Vagina (tissue), 2 donors: Measurements from ENCODE around the gene SPATA25. TPM values are rescaled to one million over a fixed set of nuclear protein-coding genes. Genes with fewer than 3 reads are reported as not detected.

ENCODE experiments used
- DNase-seq, 2 donors: peaks; one replicate each; pipeline ENCODE4 v3.0.0-alpha.2; 2017; ENCODE audit errors: extremely low spot score in 2 of 2
- H3K27ac ChIP-seq: fragments of 200-600 bp; sonication (generic); one replicate; pipeline ENCODE4 v1.5.1; 2019
- H3K27me3 ChIP-seq: fragments of 200-600 bp; sonication (generic); one replicate; pipeline ENCODE4 v1.5.1; 2019
- H3K36me3 ChIP-seq, 2 donors: fragments of 200-600 bp; sonication (generic); one replicate each; pipeline ENCODE4 v1.5.1; 2017 to 2019
- H3K4me1 ChIP-seq: fragments of 200-600 bp; sonication (generic); one replicate; pipeline ENCODE4 v1.5.1; 2019
- H3K4me3 ChIP-seq, 2 donors: fragments of 200-600 bp; sonication (generic); 1 replicate in 1 of 2; 2 replicates in 1 of 2; pipeline ENCODE4 v1.5.1; 2016 to 2019
- H3K9me3 ChIP-seq: fragments of 200-600 bp; sonication (generic); one replicate; pipeline ENCODE4 v1.5.1; 2019
- POLR2A ChIP-seq, 2 donors: fragments of 450-650 bp; IDR thresholded peaks; one replicate each; pipeline ENCODE4 v1.6.1; 2017; ENCODE audit warnings: antibody characterized with exemption in 2 of 2, mild to moderate bottlenecking in 2 of 2, moderate library complexity in 2 of 2
- POLR2AphosphoS5 ChIP-seq, 2 donors: sonication (generic); formaldehyde crosslinking; IDR thresholded peaks; one replicate each; pipeline ENCODE4 v1.9.0; 2017; ENCODE audit warnings: antibody characterized with exemption in 2 of 2, mild to moderate bottlenecking in 2 of 2, low read depth in 1 of 2; ENCODE audit not compliant: insufficient read depth in 1 of 2
- intact Hi-C: fragments of 100-400 bp; cut with DNase I; formaldehyde crosslinking; loops from one replicate; pipeline ENCODE4 v1.15.1; 2023
- total RNA-seq: library from RNA; depleted of rRNA; stranded (reverse); fragments of >200 nt; gene quantifications from one replicate; pipeline ENCODE4 v1.2.3, GENCODE V29; 2016
- TF ChIP-seq, protein P1 (sequence below), 3 experiments: fragments of 450-650 bp in 2 of 3; fragments of 200-600 bp in 1 of 3; sonication (generic) in 1 of 3; IDR thresholded peaks; one replicate each; pipeline ENCODE4 v1.5.1; 2017 to 2019; ENCODE audit warnings: antibody characterized with exemption in 3 of 3, mild to moderate bottlenecking in 2 of 3, moderate library complexity in 2 of 3

Gene SPATA25, protein sequence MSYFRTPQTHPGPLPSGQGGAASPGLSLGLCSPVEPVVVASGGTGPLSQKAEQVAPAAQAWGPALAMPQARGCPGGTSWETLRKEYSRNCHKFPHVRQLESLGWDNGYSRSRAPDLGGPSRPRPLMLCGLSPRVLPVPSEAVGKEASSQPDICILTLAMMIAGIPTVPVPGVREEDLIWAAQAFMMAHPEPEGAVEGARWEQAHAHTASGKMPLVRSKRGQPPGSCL
- 7.1 TPM for total RNA-seq

DNA sequence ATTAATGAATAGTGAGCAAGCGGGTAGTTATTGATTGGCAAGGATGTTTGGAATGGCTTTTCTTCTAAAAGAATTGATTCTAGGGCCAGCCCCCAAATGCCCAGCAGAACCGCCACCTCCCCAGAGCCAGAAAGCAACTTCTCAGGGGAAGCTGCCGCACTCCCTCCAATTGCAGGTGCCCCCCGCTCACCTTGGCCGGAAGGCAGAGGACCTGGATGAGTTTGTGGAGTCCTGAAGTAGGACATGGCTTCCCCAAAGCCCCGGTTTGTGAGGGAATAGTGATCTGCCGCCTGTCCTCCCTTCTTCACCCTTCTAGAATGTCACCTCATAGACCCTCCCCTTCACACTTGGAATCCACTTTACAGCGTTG, at the start of gene SPATA25:
Gene SPATA25, minus strand, starts transcription at position 277 of the 370 bp plus-strand sequence. Its CDS starts 32 bp downstream, at position 245.
- intact Hi-C loops, result loop anchor here (10.0 kb wide), 1 partner anchor 73 kb away; the partner anchor contains the start of gene UBE2C
- H3K4me1 ChIP-seq, result peaks cover 43% of the 10 kb centered on the region

DNA sequence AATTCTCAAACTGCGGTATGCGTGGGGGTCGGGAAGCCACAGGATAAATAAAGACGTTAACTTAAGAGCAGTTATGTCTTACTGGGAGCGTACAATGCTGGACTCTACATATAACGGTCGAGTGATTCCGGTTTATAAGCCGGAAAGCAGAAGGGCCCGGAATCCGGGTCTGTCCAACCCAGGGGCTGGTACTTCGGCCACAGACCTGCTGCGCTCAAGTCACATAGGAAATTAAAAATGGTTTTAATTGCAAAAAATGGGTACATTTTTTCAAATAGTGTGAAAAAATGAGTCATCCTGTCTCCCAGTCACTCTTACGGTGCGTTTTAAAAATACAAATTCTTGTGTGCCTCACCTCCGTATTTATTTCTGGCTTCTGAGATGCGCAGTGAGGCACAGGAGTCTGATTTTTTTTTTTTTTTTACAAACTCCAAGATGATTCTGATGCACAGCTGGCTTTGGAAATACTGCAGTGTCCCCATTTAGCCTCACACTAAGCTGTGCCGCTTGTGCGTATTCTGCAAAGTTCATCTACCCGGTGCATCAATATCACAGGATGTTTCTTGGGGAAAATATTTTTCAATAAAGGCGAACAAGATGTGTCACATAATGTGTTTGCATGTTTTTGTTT, 48.1 kb upstream of the SPATA25 start:
- Histone ChIP-seq H3K36me3 (peaks cover 0 to 34% of the 10 kb centered on the region in 2 donors), H3K27me3 (no peaks in the 10 kb centered on the region), H3K9me3 (no peaks in the 10 kb centered on the region), H3K4me1 (peaks cover 30% of the 10 kb centered on the region), H3K27ac (peak overlapping the region; percentile 100), H3K4me3 (peak overlapping the region; percentile 74 to 94)
- TF ChIP-seq, protein P1, sequence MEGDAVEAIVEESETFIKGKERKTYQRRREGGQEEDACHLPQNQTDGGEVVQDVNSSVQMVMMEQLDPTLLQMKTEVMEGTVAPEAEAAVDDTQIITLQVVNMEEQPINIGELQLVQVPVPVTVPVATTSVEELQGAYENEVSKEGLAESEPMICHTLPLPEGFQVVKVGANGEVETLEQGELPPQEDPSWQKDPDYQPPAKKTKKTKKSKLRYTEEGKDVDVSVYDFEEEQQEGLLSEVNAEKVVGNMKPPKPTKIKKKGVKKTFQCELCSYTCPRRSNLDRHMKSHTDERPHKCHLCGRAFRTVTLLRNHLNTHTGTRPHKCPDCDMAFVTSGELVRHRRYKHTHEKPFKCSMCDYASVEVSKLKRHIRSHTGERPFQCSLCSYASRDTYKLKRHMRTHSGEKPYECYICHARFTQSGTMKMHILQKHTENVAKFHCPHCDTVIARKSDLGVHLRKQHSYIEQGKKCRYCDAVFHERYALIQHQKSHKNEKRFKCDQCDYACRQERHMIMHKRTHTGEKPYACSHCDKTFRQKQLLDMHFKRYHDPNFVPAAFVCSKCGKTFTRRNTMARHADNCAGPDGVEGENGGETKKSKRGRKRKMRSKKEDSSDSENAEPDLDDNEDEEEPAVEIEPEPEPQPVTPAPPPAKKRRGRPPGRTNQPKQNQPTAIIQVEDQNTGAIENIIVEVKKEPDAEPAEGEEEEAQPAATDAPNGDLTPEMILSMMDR (IDR thresholded peaks at IDR 0.05), result no peak
- TF ChIP-seq POLR2AphosphoS5 (IDR thresholded peaks at IDR 0.05; ENCODE audit: insufficient read depth in 1 of 2, low read depth in 1 of 2) (no peak), POLR2A (IDR thresholded peaks at IDR 0.05) (peak in 1 of 2 donors; percentile 66)
- intact Hi-C loops, result loop anchor here (2.0 kb wide), 1 partner anchor 45 kb away; the partner anchor contains the start of genes CTSA and NEURL2
- DNase-seq, result no peak

More for the DNA sequence above, at the start of gene SPATA25:
- H3K27ac ChIP-seq, result no peak within 1 kb of the TSS
- no peaks in the 10 kb centered on the region for H3K9me3 ChIP-seq
- TF ChIP-seq POLR2AphosphoS5 (IDR thresholded peaks at IDR 0.05; ENCODE audit: insufficient read depth in 1 of 2, low read depth in 1 of 2) (no peak), POLR2A (IDR thresholded peaks at IDR 0.05) (no peak)
- TF ChIP-seq, protein P1 (IDR thresholded peaks at IDR 0.05), result no peak
- H3K27me3 ChIP-seq, result no peaks in the 10 kb centered on the region
- peaks cover 0 to 20% of the 10 kb centered on the region in 2 donors for H3K36me3 ChIP-seq
- H3K4me3 ChIP-seq, result no peak within 1 kb of the TSS
- DNase-seq, result no peak

DNA sequence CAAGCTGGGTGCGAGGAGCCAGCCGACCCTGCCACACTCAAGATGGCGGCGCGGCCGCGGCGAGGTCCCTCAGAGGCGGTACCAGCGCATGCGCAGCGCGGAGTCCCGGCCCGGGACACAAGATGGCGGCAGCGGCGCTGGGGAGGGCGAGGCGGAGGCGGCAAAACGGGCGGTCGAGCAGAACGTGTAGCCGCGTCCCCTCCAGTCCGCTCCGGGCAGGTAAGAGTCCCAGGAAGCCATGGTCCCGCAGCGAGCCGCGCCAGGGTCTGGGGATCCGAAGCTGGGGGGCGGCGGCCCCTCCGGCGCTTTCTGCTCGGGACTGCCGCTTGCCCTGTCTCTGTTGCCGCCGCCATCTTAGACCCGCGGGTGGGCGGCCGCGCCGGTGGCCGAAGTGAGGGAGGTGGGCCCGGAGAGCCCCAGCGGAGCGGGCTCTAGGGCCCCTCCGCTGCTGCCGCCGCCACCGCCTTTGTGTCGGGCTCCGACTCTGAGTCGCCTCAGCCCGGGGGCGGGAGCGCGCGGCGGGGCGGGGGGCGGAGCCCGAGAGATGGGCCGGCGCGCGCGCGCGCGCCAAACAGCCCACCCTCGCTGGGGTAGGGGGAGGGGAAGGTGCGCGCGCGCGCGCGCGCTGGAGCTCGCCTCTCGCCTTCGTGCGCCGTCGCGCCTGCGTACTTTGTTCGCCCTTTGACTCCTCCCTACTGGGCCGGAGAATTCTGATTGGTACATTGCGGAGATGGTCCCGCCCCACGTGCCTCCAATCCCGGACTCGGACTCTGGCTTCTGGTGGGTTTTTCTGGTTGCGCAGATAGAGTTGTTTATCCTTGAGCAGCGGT, 47.4 kb upstream of the SPATA25 start, which contains the start of gene PCIF1:
Gene PCIF1, plus strand, starts transcription at position 98 of the 830 bp plus-strand sequence. CDS start 4,317 bp downstream, outside the sequence.
- intact Hi-C loops, result loop anchor here (2.0 kb wide), 1 partner anchor 44 kb away; the partner anchor contains the start of genes CTSA and NEURL2
- Histone ChIP-seq H3K9me3 (no peaks in the 10 kb centered on the region), H3K27ac (peak within 1 kb of the TSS; percentile 100), H3K27me3 (no peaks in the 10 kb centered on the region), H3K36me3 (peaks cover 0 to 26% of the 10 kb centered on the region in 2 donors), H3K4me1 (peaks cover 30% of the 10 kb centered on the region), H3K4me3 (peak within 1 kb of the TSS; percentile 74 to 94)
- TF ChIP-seq POLR2AphosphoS5 (IDR thresholded peaks at IDR 0.05; ENCODE audit: insufficient read depth in 1 of 2, low read depth in 1 of 2) (peak; percentile 95 to 100), POLR2A (IDR thresholded peaks at IDR 0.05) (peak; percentile 76 to 82)
- TF ChIP-seq, protein P1 (IDR thresholded peaks at IDR 0.05), result no peak
- peak in 1 of 2 donors; percentile 99 for DNase-seq

DNA sequence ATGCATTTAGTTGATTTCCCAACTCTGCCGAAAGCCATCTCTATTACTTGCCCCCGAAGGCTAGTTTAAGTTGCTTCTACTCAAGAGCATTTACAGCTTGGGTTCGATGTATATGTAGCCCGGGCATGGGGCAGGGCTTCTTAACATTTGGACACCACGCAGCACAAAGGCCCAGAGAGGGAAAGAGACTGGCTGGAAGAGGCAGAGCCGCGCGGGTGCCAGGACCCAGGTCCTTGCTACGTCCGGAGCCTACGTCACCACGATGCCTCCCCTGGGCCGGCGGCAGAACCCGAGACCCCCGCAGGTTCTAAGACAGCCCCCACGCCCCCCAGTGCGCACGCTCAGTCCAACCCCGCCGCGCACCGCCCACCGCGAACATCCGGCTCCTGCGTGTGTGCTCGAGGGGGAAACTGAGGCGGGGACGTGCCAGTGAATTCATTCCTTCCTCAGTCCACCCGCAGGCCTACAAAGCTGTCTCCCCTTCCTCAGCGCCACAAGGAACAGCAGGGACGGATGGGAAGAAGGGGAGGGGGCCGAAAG, 46.7 kb upstream of the SPATA25 start:
- intact Hi-C loops, result loop anchor here (2.0 kb wide), 1 partner anchor 43 kb away; the partner anchor contains the start of genes CTSA and NEURL2
- peak overlapping the region; percentile 100 for H3K27ac ChIP-seq
- no peaks in the 10 kb centered on the region for H3K9me3 ChIP-seq
- no peaks in the 10 kb centered on the region for H3K27me3 ChIP-seq
- DNase-seq, result no peak
- TF ChIP-seq, protein P1 (IDR thresholded peaks at IDR 0.05), result no peak
- TF ChIP-seq POLR2AphosphoS5 (IDR thresholded peaks at IDR 0.05; ENCODE audit: insufficient read depth in 1 of 2, low read depth in 1 of 2) (no peak), POLR2A (IDR thresholded peaks at IDR 0.05) (no peak)
- H3K36me3 ChIP-seq, result peaks cover 0 to 20% of the 10 kb centered on the region in 2 donors
- H3K4me3 ChIP-seq, result peak overlapping the region; percentile 74 to 94
- peaks cover 30% of the 10 kb centered on the region for H3K4me1 ChIP-seq
